H1 (cell line): Measurements from ENCODE around the gene DOCK10. TPM values are rescaled to one million over a fixed set of nuclear protein-coding genes. Genes with fewer than 3 reads are reported as not detected.

Experiments used
- CTCF ChIA-PET: fragments of 300-600 bp; sonication (Branson Sonifier 250); formaldehyde crosslinking; loops from one replicate; lab custom pipeline; 2021; ENCODE audit not compliant: partially characterized antibody; lab: Charles Lee
- POLR2A ChIA-PET: fragments of 300-600 bp; sonication (Branson Sonifier 250); formaldehyde crosslinking; loops from one replicate; lab custom pipeline; 2021; ENCODE audit warnings: inconsistent platforms; ENCODE audit not compliant: partially characterized antibody; lab: Charles Lee
- DNase-seq, 2 experiments: peaks; one replicate each; pipeline versions ENCODE4 v3.0.0 to v3.0.0-alpha.2; 2010 to 2022; ENCODE audit warnings: low spot score in 2 of 2, low read depth in 1 of 2, mixed read lengths in 1 of 2
- FAIRE-seq: peaks from 2 replicates; lab custom pipeline; 2011; peaks lifted over from hg19 to GRCh38; lab: Jason Lieb, UNC
- H2AFZ ChIP-seq: 2 replicates; pipeline ENCODE4 v1.8.1; 2012; ENCODE audit warnings: low read length, inconsistent platforms
- H2AK5ac ChIP-seq: 2 replicates; pipeline ENCODE4 v1.6.1; 2013; ENCODE audit warnings: low read depth, low read length
- H2BK120ac ChIP-seq: replicated peaks from 2 replicates; pipeline ENCODE3; 2013; ENCODE audit warnings: low read depth, low read length, inconsistent platforms
- H2BK12ac ChIP-seq: 2 replicates; pipeline ENCODE4 v1.6.1; 2013; ENCODE audit warnings: low read depth, low read length
- H2BK15ac ChIP-seq: 2 replicates; pipeline ENCODE4 v1.6.1; 2013; ENCODE audit warnings: low read length
- H2BK20ac ChIP-seq: 2 replicates; pipeline ENCODE4 v1.6.1; 2013; ENCODE audit warnings: low read length
- H2BK5ac ChIP-seq: 2 replicates; pipeline ENCODE4 v1.6.1; 2013; ENCODE audit warnings: low read depth, low read length
- H3K14ac ChIP-seq: 2 replicates; pipeline ENCODE4 v1.6.1; 2013; ENCODE audit warnings: inconsistent platforms; ENCODE audit not compliant: insufficient read length
- H3K18ac ChIP-seq: 2 replicates; pipeline ENCODE4 v1.6.1; 2013; ENCODE audit warnings: low read length; ENCODE audit errors: extremely low read depth
- H3K23ac ChIP-seq: 2 replicates; pipeline ENCODE4 v1.6.1; 2013; ENCODE audit warnings: inconsistent platforms; ENCODE audit not compliant: insufficient read length
- H3K23me2 ChIP-seq: 2 replicates; pipeline ENCODE4 v1.6.1; 2013; ENCODE audit warnings: low read depth, low read length
- H3K27ac ChIP-seq: 2 replicates; pipeline ENCODE4 v1.6.1; 2011; ENCODE audit warnings: low read depth, low read length, inconsistent platforms
- H3K27me3 ChIP-seq, 4 experiments: replicated peaks in 1 of 4; 1 replicate in 1 of 4; 2 replicates in 3 of 4; pipeline versions ENCODE4 v1.6.1 to v1.8.1; 2011 to 2013; ENCODE audit warnings: low read length in 3 of 4, mild to moderate bottlenecking in 3 of 4, inconsistent platforms in 2 of 4, mixed read lengths in 2 of 4, moderate library complexity in 1 of 4; ENCODE audit not compliant: control insufficient read depth in 3 of 4, insufficient read depth in 3 of 4; ENCODE audit errors: extremely low read depth in 1 of 4
- H3K36me3 ChIP-seq, 4 experiments: 2 replicates each; pipeline versions ENCODE4 v1.6.1 to v1.8.1; 2011 to 2013; ENCODE audit warnings: mild to moderate bottlenecking in 4 of 4, low read length in 3 of 4, moderate library complexity in 2 of 4, control low read depth in 1 of 4, inconsistent platforms in 1 of 4; ENCODE audit not compliant: insufficient read depth in 4 of 4, control insufficient read depth in 2 of 4
- H3K4ac ChIP-seq: replicated peaks from 2 replicates; pipeline ENCODE3; 2013; ENCODE audit warnings: low read length, low read depth, mixed read lengths, inconsistent platforms; ENCODE audit not compliant: insufficient read length
- H3K4me1 ChIP-seq, 4 experiments: replicated peaks in 1 of 4; 1 replicate in 1 of 4; 2 replicates in 3 of 4; pipeline versions ENCODE4 v1.6.1 to v1.8.1; 2011 to 2013; ENCODE audit warnings: low read length in 3 of 4, inconsistent platforms in 2 of 4, mixed read lengths in 1 of 4; ENCODE audit not compliant: insufficient read depth in 4 of 4, control insufficient read depth in 3 of 4
- H3K4me2 ChIP-seq, 2 experiments: 2 replicates each; pipeline versions ENCODE4 v1.6.1 to v1.8.1; 2011 to 2013; ENCODE audit warnings: low read depth in 2 of 2, low read length in 2 of 2, control low read depth in 1 of 2, inconsistent platforms in 1 of 2, mild to moderate bottlenecking in 1 of 2; ENCODE audit not compliant: insufficient read depth in 1 of 2
- H3K4me3 ChIP-seq, 4 experiments: fragments of 200-600, 300-600 bp in 1 of 4; sonication (generic), shearing (Covaris generic), sonication (Bioruptor Twin) in 1 of 4; 2 replicates each; pipeline versions ENCODE4 v1.5.1 to v1.8.1; 2011 to 2016; ENCODE audit warnings: low read length in 4 of 4, low read depth in 3 of 4, control low read depth in 2 of 4, inconsistent platforms in 2 of 4, mild to moderate bottlenecking in 2 of 4, mixed read lengths in 1 of 4, moderate library complexity in 1 of 4; ENCODE audit not compliant: insufficient read depth in 2 of 4; ENCODE audit errors: extremely low read depth in 1 of 4
- H3K56ac ChIP-seq: replicated peaks from 2 replicates; pipeline ENCODE3; 2013; ENCODE audit warnings: low read depth, mild to moderate bottlenecking, mixed read lengths, low read length, inconsistent platforms; ENCODE audit not compliant: insufficient read length
- H3K79me1 ChIP-seq: 2 replicates; pipeline ENCODE4 v1.6.1; 2013; ENCODE audit warnings: low read depth, low read length, control low read depth
- H3K79me2 ChIP-seq, 2 experiments: 2 replicates each; pipeline versions ENCODE4 v1.6.1 to v1.8.1; 2012 to 2013; ENCODE audit warnings: low read length in 2 of 2, mild to moderate bottlenecking in 2 of 2, inconsistent platforms in 1 of 2; ENCODE audit not compliant: insufficient read depth in 2 of 2, control insufficient read depth in 1 of 2
- H3K9ac ChIP-seq, 4 experiments: replicated peaks in 1 of 4; 1 replicate in 1 of 4; 2 replicates in 3 of 4; pipeline versions ENCODE4 v1.6.1 to v1.8.1; 2011 to 2013; ENCODE audit warnings: low read depth in 3 of 4, low read length in 3 of 4, control low read depth in 2 of 4, mild to moderate bottlenecking in 2 of 4, moderate library complexity in 2 of 4, inconsistent platforms in 1 of 4; ENCODE audit errors: extremely low read depth in 1 of 4
- H3K9me3 ChIP-seq, 2 experiments: 2 replicates each; pipeline versions ENCODE4 v1.6.1 to v1.8.1; 2012 to 2013; ENCODE audit warnings: mild to moderate bottlenecking in 2 of 2, moderate library complexity in 2 of 2, control low read depth in 1 of 2, inconsistent platforms in 1 of 2, low read depth in 1 of 2, low read length in 1 of 2, mixed read lengths in 1 of 2; ENCODE audit not compliant: insufficient read depth in 2 of 2
- H4K20me1 ChIP-seq, 2 experiments: replicated peaks in 1 of 2; 2 replicates each; pipeline versions ENCODE3 to v1.8.1; 2011 to 2013; ENCODE audit warnings: inconsistent platforms in 2 of 2, low read length in 2 of 2, mild to moderate bottlenecking in 1 of 2; ENCODE audit not compliant: insufficient read depth in 2 of 2, control insufficient read depth in 1 of 2
- H4K5ac ChIP-seq: 2 replicates; pipeline ENCODE4 v1.6.1; 2013; ENCODE audit warnings: low read length, low read depth, mixed read lengths, inconsistent platforms; ENCODE audit not compliant: insufficient read length
- H4K8ac ChIP-seq: 2 replicates; pipeline ENCODE4 v1.8.0; 2013; ENCODE audit warnings: mild to moderate bottlenecking, moderate library complexity, low read length, inconsistent platforms; ENCODE audit not compliant: insufficient read depth; ENCODE audit errors: extremely low read depth
- H4K91ac ChIP-seq: replicated peaks from 2 replicates; pipeline ENCODE3; 2013; ENCODE audit warnings: low read length, mixed read lengths, inconsistent platforms; ENCODE audit not compliant: insufficient read length
- BRCA1 ChIP-seq: IDR thresholded peaks from 2 replicates; pipeline ENCODE4 v1.6.1; 2012; ENCODE audit warnings: low read depth, low read length, improper control_type of control experiment
- POLR2A ChIP-seq, 2 experiments: IDR thresholded peaks; 1 replicate in 1 of 2; 2 replicates in 1 of 2; pipeline ENCODE4 v1.6.1; 2011; ENCODE audit warnings: low read depth in 2 of 2, low read length in 2 of 2, mild to moderate bottlenecking in 2 of 2; ENCODE audit errors: control extremely low read depth in 1 of 2
- RNF2 ChIP-seq: fragments of 200-900, 300-1000 bp; sonication (generic); IDR thresholded peaks from 2 replicates; pipeline ENCODE4 v1.7.1; 2016; ENCODE audit warnings: borderline replicate concordance, low read depth, mild to moderate bottlenecking, antibody characterized with exemption, low read length; ENCODE audit not compliant: poor library complexity, severe bottlenecking; ENCODE audit errors: missing control alignments
- SIX5 ChIP-seq: IDR thresholded peaks from 2 replicates; pipeline ENCODE4 v1.6.1; 2011; ENCODE audit warnings: mild to moderate bottlenecking, low read depth, low read length
- YY1 ChIP-seq: IDR thresholded peaks from 2 replicates; pipeline ENCODE4 v1.6.1; 2011; ENCODE audit warnings: low read depth, mild to moderate bottlenecking, low read length
- WGBS, 2 experiments: shearing (Covaris generic) in 1 of 2; methylation state at CpG; one replicate each; pipeline versions ENCODE4 v1.1.6 to v1.1.7; 2013 to 2015; ENCODE audit warnings: low lambda C conversion rate in 2 of 2, mixed read lengths in 2 of 2, inconsistent platforms in 1 of 2, low coverage in 1 of 2, missing lambda C conversion rate in 1 of 2; ENCODE audit not compliant: insufficient replicate concordance in 2 of 2, insufficient coverage in 1 of 2, insufficient read length in 1 of 2; ENCODE audit errors: extremely low coverage in 1 of 2, missing lambda C conversion rate in 1 of 2; 5-methylcytosine and 5-hydroxymethylcytosine counted together
- polyA plus RNA-seq, 7 experiments: library from polyadenylated mRNA; depleted of rRNA in 3 of 7; stranded (reverse) in 5 of 7; unstranded in 2 of 7; fragments of >200 nt in 5 of 7; fragments of 200-250 nt in 2 of 7; gene quantifications; 1 replicate in 5 of 7; 2 replicates in 1 of 7; 4 replicates in 1 of 7; pipeline versions ENCODE4 v1.2.1 to v1.2.3, GENCODE V29; 2011 to 2013; ENCODE audit warnings: missing spikeins in 2 of 7, mixed read lengths in 2 of 7
- total RNA-seq: library from RNA; stranded (reverse); fragmentation: NEBNext Ultra II Directional; extraction: Animal tissue kit (Norgen Biotek cat#: 25700); gene quantifications from 2 replicates; pipeline ENCODE4 v1.2.1, GENCODE V29; 2021

Gene DOCK10
- total and polyA plus RNA-seq, 2 of the 8 experiments (the other 6 are each of a cell fraction or from before 2014, with no cell fraction given), result 0.33 to 1.6 TPM

- H2BK20ac ChIP-seq, result no peak overlapping the region
- H2BK12ac ChIP-seq, result no peak overlapping the region
- no peaks in the 10 kb centered on the region for H3K79me2 ChIP-seq
- no peak overlapping the region for H3K14ac ChIP-seq
- ChIA-PET POLR2A (no interaction called here), CTCF (no interaction called here)
- H3K4me3 ChIP-seq, result no peak overlapping the region
- H3K79me1 ChIP-seq, result no peaks in the 10 kb centered on the region
- no peak overlapping the region for H3K27ac ChIP-seq
- no peak overlapping the region for H4K5ac ChIP-seq
- no peak overlapping the region for H3K4ac ChIP-seq
- no peak for FAIRE-seq
- no peaks in the 10 kb centered on the region; the same call in 1 of the 2 replicates for H3K23me2 ChIP-seq
- no peak overlapping the region for H2AFZ ChIP-seq
- H3K9me3 ChIP-seq, result no peaks in the 10 kb centered on the region
- no peaks in the 10 kb centered on the region for H3K36me3 ChIP-seq
- H3K4me2 ChIP-seq, result no peak overlapping the region
- DNase-seq, result no peak
- H3K56ac ChIP-seq, result no peak overlapping the region
- H4K8ac ChIP-seq, result no peak overlapping the region
- no peak overlapping the region for H3K23ac ChIP-seq
- no peaks in the 10 kb centered on the region for H3K27me3 ChIP-seq
- WGBS, 2 experiments, result 93% methylated on average over 2 of the region's 2 CpGs; no CpG with 5 or more reads in 1 of the 2 experiments
- H4K91ac ChIP-seq, result no peak overlapping the region
- 0 out of 7 replicates have a peak, but pooled peaks cover 0 to 3% (median 0%) of the 10 kb centered on the region in 4 experiments for H3K4me1 ChIP-seq
- no peak overlapping the region for H2BK5ac ChIP-seq
- no peak overlapping the region for H2BK15ac ChIP-seq
- H4K20me1 ChIP-seq, result no peaks in the 10 kb centered on the region
- H3K18ac ChIP-seq, result no peak overlapping the region
- H2AK5ac ChIP-seq, result no peak overlapping the region
- no peak overlapping the region for H2BK120ac ChIP-seq
- no peak overlapping the region for H3K9ac ChIP-seq
- TF ChIP-seq BRCA1 (no peak), RNF2 (no peak), SIX5 (no peak), POLR2A (IDR thresholded peaks at IDR 0.05; ENCODE audit: control extremely low read depth in 1 of 2, low read depth in 2 of 2, low read length in 2 of 2) (no peak), YY1 (no peak)
Observed at GRCh38 chr2:224908818-224909217, 133.4 kb downstream of the DOCK10 start.
